Suprapubic skin (tissue), 4 donors: Measurements from ENCODE around the gene HOXC6.

Source experiments
- EP300 ChIP-seq: sonication (generic); formaldehyde crosslinking; IDR thresholded peaks from one replicate; pipeline ENCODE4 v1.6.1; 2017; ENCODE audit warnings: antibody characterized with exemption
- POLR2A ChIP-seq, 2 donors: fragments of 450-650 bp; IDR thresholded peaks; one replicate each; pipeline ENCODE4 v1.6.1; 2017; ENCODE audit warnings: antibody characterized with exemption in 2 of 2, mild to moderate bottlenecking in 2 of 2, moderate library complexity in 2 of 2
- POLR2AphosphoS5 ChIP-seq, 3 donors: sonication (generic); formaldehyde crosslinking; IDR thresholded peaks; one replicate each; pipeline ENCODE4 v1.6.1; 2017; ENCODE audit warnings: antibody characterized with exemption in 3 of 3
- TF ChIP-seq, protein P1 (sequence below), 2 donors: fragments of 200-600 bp in 1 of 2; fragments of 450-650 bp in 1 of 2; sonication (generic) in 1 of 2; IDR thresholded peaks; one replicate each; pipeline ENCODE4 v1.5.1; 2016 to 2019; ENCODE audit warnings: antibody characterized with exemption in 2 of 2, mild to moderate bottlenecking in 1 of 2, moderate library complexity in 1 of 2

GRCh38 chr12:54022960-54023884 is 5.0 kb upstream of the HOXC6 start:
- TF ChIP-seq, protein P1, sequence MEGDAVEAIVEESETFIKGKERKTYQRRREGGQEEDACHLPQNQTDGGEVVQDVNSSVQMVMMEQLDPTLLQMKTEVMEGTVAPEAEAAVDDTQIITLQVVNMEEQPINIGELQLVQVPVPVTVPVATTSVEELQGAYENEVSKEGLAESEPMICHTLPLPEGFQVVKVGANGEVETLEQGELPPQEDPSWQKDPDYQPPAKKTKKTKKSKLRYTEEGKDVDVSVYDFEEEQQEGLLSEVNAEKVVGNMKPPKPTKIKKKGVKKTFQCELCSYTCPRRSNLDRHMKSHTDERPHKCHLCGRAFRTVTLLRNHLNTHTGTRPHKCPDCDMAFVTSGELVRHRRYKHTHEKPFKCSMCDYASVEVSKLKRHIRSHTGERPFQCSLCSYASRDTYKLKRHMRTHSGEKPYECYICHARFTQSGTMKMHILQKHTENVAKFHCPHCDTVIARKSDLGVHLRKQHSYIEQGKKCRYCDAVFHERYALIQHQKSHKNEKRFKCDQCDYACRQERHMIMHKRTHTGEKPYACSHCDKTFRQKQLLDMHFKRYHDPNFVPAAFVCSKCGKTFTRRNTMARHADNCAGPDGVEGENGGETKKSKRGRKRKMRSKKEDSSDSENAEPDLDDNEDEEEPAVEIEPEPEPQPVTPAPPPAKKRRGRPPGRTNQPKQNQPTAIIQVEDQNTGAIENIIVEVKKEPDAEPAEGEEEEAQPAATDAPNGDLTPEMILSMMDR (IDR thresholded peaks at IDR 0.05) = no peak
- no peak for TF ChIP-seq POLR2A (IDR thresholded peaks at IDR 0.05)
- no peak for TF ChIP-seq POLR2AphosphoS5 (IDR thresholded peaks at IDR 0.05)
- no peak for TF ChIP-seq EP300
